GM12878 (cell line): ENCODE measurements around the gene SMIM44.

Experiments used
- CEBPB ChIP-seq, 2 experiments: fragments of 150-350 bp in 1 of 2; IDR thresholded peaks; 2 replicates each; pipeline ENCODE4 v1.6.1; 2012 to 2014; ENCODE audit warnings: low read depth in 2 of 2, low read length in 2 of 2, borderline replicate concordance in 1 of 2, inconsistent platforms in 1 of 2
- CREB1 ChIP-seq: IDR thresholded peaks from 2 replicates; pipeline ENCODE4 v1.6.1; 2012; ENCODE audit warnings: low read depth, mild to moderate bottlenecking, inconsistent platforms
- EGR1 ChIP-seq, 2 experiments: IDR thresholded peaks; 1 replicate in 1 of 2; 2 replicates in 1 of 2; pipeline ENCODE4 v1.6.1; 2011 to 2012; ENCODE audit warnings: low read depth in 2 of 2, low read length in 2 of 2, borderline replicate concordance in 1 of 2, mild to moderate bottlenecking in 1 of 2, moderate library complexity in 1 of 2
- EZH2 ChIP-seq: IDR thresholded peaks from 2 replicates; pipeline ENCODE4 v1.6.1; 2012; ENCODE audit warnings: low read depth, mild to moderate bottlenecking, control low read depth, inconsistent platforms, low read length, borderline replicate concordance; ENCODE audit not compliant: control insufficient read depth
- GABPA ChIP-seq: IDR thresholded peaks from 2 replicates; pipeline ENCODE4 v1.6.1; 2014; ENCODE audit warnings: antibody characterized with exemption, low read depth, mild to moderate bottlenecking, inconsistent platforms
- MXI1 ChIP-seq: fragments of 150-350 bp; IDR thresholded peaks from 2 replicates; pipeline ENCODE4 v1.6.1; 2011; ENCODE audit warnings: low read depth, mild to moderate bottlenecking, inconsistent platforms, low read length, improper control_type of control experiment
- POU2F2 ChIP-seq: IDR thresholded peaks from 3 replicates; pipeline ENCODE4 v1.6.1; 2011; ENCODE audit warnings: low read depth, mild to moderate bottlenecking, low read length, borderline replicate concordance
- RFX5 ChIP-seq: IDR thresholded peaks from 2 replicates; pipeline ENCODE4 v1.6.1; 2011; ENCODE audit warnings: low read depth, low read length, improper control_type of control experiment
- SIN3A ChIP-seq: IDR thresholded peaks from 2 replicates; pipeline ENCODE4 v1.6.1; 2012; ENCODE audit warnings: low read depth, low read length, improper control_type of control experiment
- TF ChIP-seq, protein P1 (sequence below): IDR thresholded peaks from 2 replicates; pipeline ENCODE4 v1.6.1; 2011; ENCODE audit warnings: mild to moderate bottlenecking, low read depth, low read length, moderate library complexity; ENCODE audit not compliant: insufficient replicate concordance
- TF ChIP-seq, protein P2 (sequence below), 3 experiments: IDR thresholded peaks in 2 of 3; conservative IDR thresholded peaks in 1 of 3; 2 replicates each; pipeline ENCODE4 v1.5.1; 2011; ENCODE audit warnings: low read depth in 3 of 3, low read length in 3 of 3, mild to moderate bottlenecking in 3 of 3, control low read depth in 2 of 3, moderate library complexity in 2 of 3, inconsistent platforms in 1 of 3, mixed read lengths in 1 of 3; ENCODE audit not compliant: control insufficient read depth in 2 of 3, insufficient read depth in 1 of 3; ENCODE audit errors: extremely low read depth in 1 of 3
- TF ChIP-seq, protein P3 (sequence below): IDR thresholded peaks from 2 replicates; pipeline ENCODE4 v1.6.1; 2012; ENCODE audit warnings: improper control_type of control experiment, low read depth, low read length; ENCODE audit not compliant: insufficient replicate concordance

DNA sequence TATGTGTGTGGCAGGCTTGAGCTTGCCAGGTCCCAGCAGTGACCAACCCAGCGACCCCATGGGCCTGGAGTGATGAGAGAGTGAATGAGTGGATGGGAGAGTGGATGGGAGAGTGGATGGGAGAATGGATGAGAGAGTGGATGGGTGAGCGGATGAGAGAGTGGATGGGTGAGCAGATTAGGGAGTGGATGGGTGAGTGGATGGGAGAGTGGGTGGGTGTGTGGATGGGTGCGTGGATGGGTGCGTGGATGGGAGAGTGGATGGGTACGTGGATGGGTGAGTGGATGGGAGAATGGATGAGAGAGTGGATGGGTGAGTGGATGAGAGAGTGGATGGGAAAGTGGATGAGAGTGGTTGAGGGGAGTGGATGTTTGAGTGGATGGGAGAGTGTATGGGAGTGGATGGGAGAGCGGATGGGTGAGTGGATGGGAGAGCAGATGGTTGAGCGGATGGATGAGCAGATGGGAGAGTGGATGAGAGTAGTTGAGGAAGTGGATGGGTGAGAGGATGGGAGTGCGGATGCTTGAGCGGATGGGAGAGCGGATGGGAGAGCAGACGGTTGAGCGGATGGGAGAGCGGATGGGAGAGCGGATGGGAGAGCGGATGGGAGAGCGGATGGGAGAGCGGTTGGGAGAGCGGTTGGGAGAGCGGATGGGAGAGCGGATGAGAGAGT, 45.4 kb upstream of the SMIM44 start:
- TF ChIP-seq GABPA (no peak), CEBPB (IDR thresholded peaks at IDR 0.05; ENCODE audit: borderline replicate concordance in 1 of 2, low read depth in 2 of 2, low read length in 2 of 2) (no peak), POU2F2 (no peak), MXI1 (no peak), EGR1 (IDR thresholded peaks at IDR 0.05; ENCODE audit: borderline replicate concordance in 1 of 2, low read depth in 2 of 2, low read length in 2 of 2) (no peak), RFX5 (no peak), EZH2 (no peak), SIN3A (no peak), CREB1 (no peak)
- TF ChIP-seq, protein P1, sequence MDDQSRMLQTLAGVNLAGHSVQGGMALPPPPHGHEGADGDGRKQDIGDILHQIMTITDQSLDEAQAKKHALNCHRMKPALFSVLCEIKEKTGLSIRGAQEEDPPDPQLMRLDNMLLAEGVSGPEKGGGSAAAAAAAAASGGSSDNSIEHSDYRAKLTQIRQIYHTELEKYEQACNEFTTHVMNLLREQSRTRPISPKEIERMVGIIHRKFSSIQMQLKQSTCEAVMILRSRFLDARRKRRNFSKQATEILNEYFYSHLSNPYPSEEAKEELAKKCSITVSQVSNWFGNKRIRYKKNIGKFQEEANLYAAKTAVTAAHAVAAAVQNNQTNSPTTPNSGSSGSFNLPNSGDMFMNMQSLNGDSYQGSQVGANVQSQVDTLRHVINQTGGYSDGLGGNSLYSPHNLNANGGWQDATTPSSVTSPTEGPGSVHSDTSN, result no peak
- TF ChIP-seq, protein P2, sequence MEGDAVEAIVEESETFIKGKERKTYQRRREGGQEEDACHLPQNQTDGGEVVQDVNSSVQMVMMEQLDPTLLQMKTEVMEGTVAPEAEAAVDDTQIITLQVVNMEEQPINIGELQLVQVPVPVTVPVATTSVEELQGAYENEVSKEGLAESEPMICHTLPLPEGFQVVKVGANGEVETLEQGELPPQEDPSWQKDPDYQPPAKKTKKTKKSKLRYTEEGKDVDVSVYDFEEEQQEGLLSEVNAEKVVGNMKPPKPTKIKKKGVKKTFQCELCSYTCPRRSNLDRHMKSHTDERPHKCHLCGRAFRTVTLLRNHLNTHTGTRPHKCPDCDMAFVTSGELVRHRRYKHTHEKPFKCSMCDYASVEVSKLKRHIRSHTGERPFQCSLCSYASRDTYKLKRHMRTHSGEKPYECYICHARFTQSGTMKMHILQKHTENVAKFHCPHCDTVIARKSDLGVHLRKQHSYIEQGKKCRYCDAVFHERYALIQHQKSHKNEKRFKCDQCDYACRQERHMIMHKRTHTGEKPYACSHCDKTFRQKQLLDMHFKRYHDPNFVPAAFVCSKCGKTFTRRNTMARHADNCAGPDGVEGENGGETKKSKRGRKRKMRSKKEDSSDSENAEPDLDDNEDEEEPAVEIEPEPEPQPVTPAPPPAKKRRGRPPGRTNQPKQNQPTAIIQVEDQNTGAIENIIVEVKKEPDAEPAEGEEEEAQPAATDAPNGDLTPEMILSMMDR (IDR thresholded peaks at IDR 0.05 in 2 of 3, conservative IDR thresholded peaks at IDR 0.05 in 1 of 3; ENCODE audit: control insufficient read depth in 2 of 3, extremely low read depth in 1 of 3, insufficient read depth in 1 of 3, low read depth in 3 of 3, low read length in 3 of 3), result no peak
- TF ChIP-seq, protein P3, sequence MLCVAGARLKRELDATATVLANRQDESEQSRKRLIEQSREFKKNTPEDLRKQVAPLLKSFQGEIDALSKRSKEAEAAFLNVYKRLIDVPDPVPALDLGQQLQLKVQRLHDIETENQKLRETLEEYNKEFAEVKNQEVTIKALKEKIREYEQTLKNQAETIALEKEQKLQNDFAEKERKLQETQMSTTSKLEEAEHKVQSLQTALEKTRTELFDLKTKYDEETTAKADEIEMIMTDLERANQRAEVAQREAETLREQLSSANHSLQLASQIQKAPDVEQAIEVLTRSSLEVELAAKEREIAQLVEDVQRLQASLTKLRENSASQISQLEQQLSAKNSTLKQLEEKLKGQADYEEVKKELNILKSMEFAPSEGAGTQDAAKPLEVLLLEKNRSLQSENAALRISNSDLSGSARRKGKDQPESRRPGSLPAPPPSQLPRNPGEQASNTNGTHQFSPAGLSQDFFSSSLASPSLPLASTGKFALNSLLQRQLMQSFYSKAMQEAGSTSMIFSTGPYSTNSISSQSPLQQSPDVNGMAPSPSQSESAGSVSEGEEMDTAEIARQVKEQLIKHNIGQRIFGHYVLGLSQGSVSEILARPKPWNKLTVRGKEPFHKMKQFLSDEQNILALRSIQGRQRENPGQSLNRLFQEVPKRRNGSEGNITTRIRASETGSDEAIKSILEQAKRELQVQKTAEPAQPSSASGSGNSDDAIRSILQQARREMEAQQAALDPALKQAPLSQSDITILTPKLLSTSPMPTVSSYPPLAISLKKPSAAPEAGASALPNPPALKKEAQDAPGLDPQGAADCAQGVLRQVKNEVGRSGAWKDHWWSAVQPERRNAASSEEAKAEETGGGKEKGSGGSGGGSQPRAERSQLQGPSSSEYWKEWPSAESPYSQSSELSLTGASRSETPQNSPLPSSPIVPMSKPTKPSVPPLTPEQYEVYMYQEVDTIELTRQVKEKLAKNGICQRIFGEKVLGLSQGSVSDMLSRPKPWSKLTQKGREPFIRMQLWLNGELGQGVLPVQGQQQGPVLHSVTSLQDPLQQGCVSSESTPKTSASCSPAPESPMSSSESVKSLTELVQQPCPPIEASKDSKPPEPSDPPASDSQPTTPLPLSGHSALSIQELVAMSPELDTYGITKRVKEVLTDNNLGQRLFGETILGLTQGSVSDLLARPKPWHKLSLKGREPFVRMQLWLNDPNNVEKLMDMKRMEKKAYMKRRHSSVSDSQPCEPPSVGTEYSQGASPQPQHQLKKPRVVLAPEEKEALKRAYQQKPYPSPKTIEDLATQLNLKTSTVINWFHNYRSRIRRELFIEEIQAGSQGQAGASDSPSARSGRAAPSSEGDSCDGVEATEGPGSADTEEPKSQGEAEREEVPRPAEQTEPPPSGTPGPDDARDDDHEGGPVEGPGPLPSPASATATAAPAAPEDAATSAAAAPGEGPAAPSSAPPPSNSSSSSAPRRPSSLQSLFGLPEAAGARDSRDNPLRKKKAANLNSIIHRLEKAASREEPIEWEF, result no peak
